Omental fat pad (tissue), 4 donors: ENCODE results near the gene PLET1. TPM values are rescaled to one million over a fixed set of nuclear protein-coding genes. Genes with fewer than 3 reads are reported as not detected.

ENCODE experiments used
- ATAC-seq: fragments of 150-250 bp; one replicate; pipeline ENCODE4 v1.9.1; 2016; ENCODE audit warnings: mild to moderate bottlenecking, moderate library complexity; ENCODE audit not compliant: low FRiP score
- DNase-seq: peaks from one replicate; pipeline ENCODE4 v3.0.0-alpha.2; 2019; ENCODE audit warnings: low spot score
- total RNA-seq, 4 donors: library from RNA; depleted of rRNA; stranded (reverse); fragments of >200 nt; gene quantifications; one replicate each; pipeline ENCODE4 v1.1.0, GENCODE V29; 2016
- TF ChIP-seq, protein P1 (sequence below), 3 donors: fragments of 450-650 bp; IDR thresholded peaks; one replicate each; pipeline ENCODE4 v1.5.1; 2016 to 2017; ENCODE audit warnings: antibody characterized with exemption in 3 of 3, mild to moderate bottlenecking in 3 of 3, moderate library complexity in 2 of 3

The PLET1 gene
- total RNA-seq, 4 donors from 2014 or later = not detected

DNA sequence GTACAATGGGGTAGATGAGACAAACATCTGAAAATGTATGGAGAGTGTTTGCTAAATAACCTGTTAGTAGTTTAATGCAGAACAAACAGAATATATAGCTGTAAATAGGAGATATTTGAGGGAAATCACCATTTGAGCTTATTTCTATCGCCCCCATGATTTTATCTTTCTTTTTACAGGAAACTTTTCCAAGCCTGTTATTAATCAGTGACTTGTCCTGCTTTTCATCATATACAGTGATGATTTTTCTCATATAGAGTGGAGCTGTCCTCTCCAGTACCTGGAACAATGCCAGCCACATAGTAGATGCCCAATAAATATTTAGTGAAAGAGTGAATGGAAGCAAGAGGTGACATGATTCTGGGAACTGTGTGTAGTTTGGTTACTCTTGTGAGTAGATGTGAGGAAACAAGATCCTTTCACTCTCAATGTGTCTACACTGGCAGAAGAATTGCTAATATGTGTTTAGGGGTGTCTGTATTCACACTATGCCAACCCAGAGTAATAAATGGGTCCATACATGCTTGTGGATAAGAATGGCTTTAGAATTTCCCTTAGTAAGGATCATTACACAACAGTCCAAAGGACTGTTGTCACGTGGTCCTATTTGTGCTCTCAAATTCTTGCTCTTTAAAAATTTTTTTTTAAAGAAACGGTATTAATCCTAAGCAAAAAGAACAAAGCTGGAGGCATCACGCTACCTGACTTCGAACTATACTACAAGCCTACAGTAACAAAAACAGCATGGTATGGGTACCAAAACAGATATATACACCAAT is 36.7 kb downstream of the PLET1 start:
- ATAC-seq (no peak), DNase-seq (no peak)
- TF ChIP-seq, protein P1, sequence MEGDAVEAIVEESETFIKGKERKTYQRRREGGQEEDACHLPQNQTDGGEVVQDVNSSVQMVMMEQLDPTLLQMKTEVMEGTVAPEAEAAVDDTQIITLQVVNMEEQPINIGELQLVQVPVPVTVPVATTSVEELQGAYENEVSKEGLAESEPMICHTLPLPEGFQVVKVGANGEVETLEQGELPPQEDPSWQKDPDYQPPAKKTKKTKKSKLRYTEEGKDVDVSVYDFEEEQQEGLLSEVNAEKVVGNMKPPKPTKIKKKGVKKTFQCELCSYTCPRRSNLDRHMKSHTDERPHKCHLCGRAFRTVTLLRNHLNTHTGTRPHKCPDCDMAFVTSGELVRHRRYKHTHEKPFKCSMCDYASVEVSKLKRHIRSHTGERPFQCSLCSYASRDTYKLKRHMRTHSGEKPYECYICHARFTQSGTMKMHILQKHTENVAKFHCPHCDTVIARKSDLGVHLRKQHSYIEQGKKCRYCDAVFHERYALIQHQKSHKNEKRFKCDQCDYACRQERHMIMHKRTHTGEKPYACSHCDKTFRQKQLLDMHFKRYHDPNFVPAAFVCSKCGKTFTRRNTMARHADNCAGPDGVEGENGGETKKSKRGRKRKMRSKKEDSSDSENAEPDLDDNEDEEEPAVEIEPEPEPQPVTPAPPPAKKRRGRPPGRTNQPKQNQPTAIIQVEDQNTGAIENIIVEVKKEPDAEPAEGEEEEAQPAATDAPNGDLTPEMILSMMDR (IDR thresholded peaks at IDR 0.05) = no peak

GRCh38 chr11:112223121-112223520 is 37.5 kb downstream of the PLET1 start:
- ATAC-seq = no peak
- TF ChIP-seq, protein P1 (IDR thresholded peaks at IDR 0.05) = no peak

GRCh38 chr11:112222303-112222702 is 38.4 kb downstream of the PLET1 start:
- TF ChIP-seq, protein P1 (IDR thresholded peaks at IDR 0.05) = no peak
- ATAC-seq (no peak), DNase-seq (no peak)

More at GRCh38 chr11:112223121-112223520, 37.5 kb downstream of the PLET1 start:
- DNase-seq = no peak

DNA sequence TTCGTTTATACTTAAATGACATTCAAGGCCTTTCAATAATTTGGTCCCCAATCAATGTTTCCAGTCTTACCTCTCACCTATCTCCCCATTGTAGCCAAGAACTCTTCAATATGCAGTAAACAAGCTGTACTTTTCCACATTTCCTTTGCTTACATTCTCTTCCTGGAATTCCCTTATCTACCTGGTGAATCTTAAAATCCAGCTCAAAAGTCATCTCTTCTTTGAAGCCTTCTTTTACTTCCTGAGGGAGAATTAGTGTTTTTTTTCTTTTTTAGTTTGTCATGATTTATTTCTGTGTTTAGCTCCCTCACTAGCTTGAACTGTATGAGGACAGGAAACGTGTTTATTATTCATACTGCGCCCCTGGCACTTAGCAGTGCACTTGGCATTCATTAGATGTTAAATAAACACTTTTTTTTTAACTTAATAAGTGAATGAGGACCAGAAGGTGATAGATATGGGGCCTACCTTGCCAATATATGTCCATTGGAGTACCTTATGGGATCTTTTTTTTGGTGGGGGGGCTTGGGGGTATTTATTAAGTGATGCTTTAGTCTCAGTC is 39.3 kb downstream of the PLET1 start:
- DNase-seq = no peak
- ATAC-seq = no peak
- TF ChIP-seq, protein P1 (IDR thresholded peaks at IDR 0.05) = no peak

DNA sequence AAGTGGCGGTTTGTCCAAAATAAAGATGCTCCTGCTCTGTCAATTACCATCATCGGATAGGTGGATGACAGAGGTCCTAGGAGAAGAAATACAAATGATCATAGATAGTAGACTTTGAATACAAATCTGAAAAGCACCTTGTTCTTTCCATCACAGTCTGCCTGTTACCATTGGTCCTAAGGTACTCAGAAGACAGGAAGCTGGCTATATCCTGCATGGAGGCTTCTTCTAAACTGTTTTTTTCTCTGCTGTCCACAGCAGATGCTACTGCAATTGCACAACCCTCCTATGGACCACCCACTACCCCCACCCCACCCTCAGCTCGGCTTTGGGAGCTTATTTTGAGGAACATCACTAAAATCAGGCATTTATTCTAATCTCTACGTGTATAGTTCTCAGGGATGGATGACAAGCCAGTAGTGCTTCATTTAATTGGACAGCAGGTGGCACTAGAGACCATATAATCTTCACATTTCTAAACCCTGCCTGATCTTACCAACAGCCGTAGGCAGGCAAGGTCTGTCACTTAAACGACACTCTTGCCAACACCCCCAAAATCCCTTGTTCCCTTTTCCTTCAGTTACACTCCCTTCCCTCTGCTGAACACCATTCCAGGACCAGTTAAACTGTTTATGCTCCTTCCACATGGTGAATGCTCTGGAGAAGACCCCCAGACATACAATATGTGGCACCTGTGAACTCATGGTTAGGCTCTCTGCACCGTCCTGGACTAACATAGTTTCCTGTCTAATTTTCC is 41.0 kb downstream of the PLET1 start:
- TF ChIP-seq, protein P1 (IDR thresholded peaks at IDR 0.05) = peak in 2 of 3 donors; percentile 22 to 49
- no peak for DNase-seq
- peak; percentile 75 for ATAC-seq

GRCh38 chr11:112216561-112217105 is 44.0 kb downstream of the PLET1 start:
- TF ChIP-seq, protein P1 (IDR thresholded peaks at IDR 0.05) = no peak
- ATAC-seq = no peak
- DNase-seq = no peak
